PC-3 (cell line): ENCODE results near the gene ITLN2. TPM values are rescaled to one million over a fixed set of nuclear protein-coding genes. Genes with fewer than 3 reads are reported as not detected.
"Not testable (repeated sequence)": the region's sequence is repeated elsewhere in the genome, so short reads cannot be mapped to it uniquely, and the experiment has no call there.

Experiments
- ATAC-seq: fragments of 200-7000 bp; cut with Tn5 transposase; 2 replicates; pipeline ENCODE4 v1.9.1; 2020; ENCODE audit warnings: mild to moderate bottlenecking, moderate library complexity
- BruUV-seq: library from RNA; stranded (reverse); fragments of 400-500 nt; replicated peaks from 2 replicates; lab custom pipeline; 2021; lab: Mats Ljungman, UMichigan
- CTCF ChIA-PET: fragments of 300-600 bp; sonication (Branson Sonifier 250); formaldehyde crosslinking; loops from one replicate; lab custom pipeline; 2022; ENCODE audit warnings: antibody characterized with exemption; lab: Charles Lee
- POLR2A ChIA-PET: fragments of 300-600 bp; sonication (Branson Sonifier 250); formaldehyde crosslinking; loops from one replicate; lab custom pipeline; 2022; ENCODE audit warnings: antibody characterized with exemption; ENCODE audit not compliant: unreplicated experiment; lab: Charles Lee
- DNase-seq: peaks from one replicate; pipeline ENCODE4 v3.0.0-alpha.2; 2015
- H2AFZ ChIP-seq: fragments of 300-600 bp; sonication (generic); 2 replicates; pipeline ENCODE4 v1.6.0; 2016; ENCODE audit warnings: antibody characterized with exemption, low read length
- H3F3A ChIP-seq: fragments of 300-600 bp; sonication (generic); one replicate; pipeline ENCODE4 v1.6.0; 2017; ENCODE audit warnings: antibody characterized with exemption, low read length, control low read depth, mild to moderate bottlenecking; ENCODE audit not compliant: unreplicated experiment
- H3K27ac ChIP-seq: fragments of 300-600 bp; sonication (generic); 2 replicates; pipeline ENCODE4 v1.5.1; 2016; ENCODE audit warnings: mild to moderate bottlenecking, low read length
- H3K27me3 ChIP-seq: fragments of 300-600 bp; sonication (generic); 2 replicates; pipeline ENCODE4 v1.6.1; 2016; ENCODE audit warnings: low read length, mixed read lengths
- H3K36me3 ChIP-seq: fragments of 300-600 bp; sonication (generic); 2 replicates; pipeline ENCODE4 v1.6.1; 2016; ENCODE audit warnings: low read depth, mixed run types, low read length, mixed read lengths
- H3K4me1 ChIP-seq: fragments of 300-600 bp; sonication (generic); 2 replicates; pipeline ENCODE4 v1.5.1; 2016; ENCODE audit warnings: low read length; ENCODE audit not compliant: insufficient read depth
- H3K4me2 ChIP-seq: fragments of 300-600 bp; sonication (generic); 2 replicates; pipeline ENCODE4 v1.6.0; 2016; ENCODE audit warnings: low read length
- H3K4me3 ChIP-seq: fragments of 300-600 bp; sonication (generic); 2 replicates; pipeline ENCODE4 v1.5.1; 2016; ENCODE audit warnings: mild to moderate bottlenecking, low read length, mixed read lengths
- H3K79me2 ChIP-seq: fragments of 300-600 bp; sonication (generic); 2 replicates; pipeline ENCODE4 v1.6.1; 2017; ENCODE audit warnings: low read length, mixed read lengths
- H3K9ac ChIP-seq: fragments of 300-600 bp; sonication (generic); 2 replicates; pipeline ENCODE4 v1.6.0; 2016; ENCODE audit warnings: mild to moderate bottlenecking, low read length
- H3K9me2 ChIP-seq: fragments of 300-600 bp; sonication (generic); replicated peaks from 2 replicates; pipeline ENCODE4 v1.6.1; 2016; ENCODE audit warnings: mixed run types, low read length, mixed read lengths
- H3K9me3 ChIP-seq: fragments of 300-600 bp; sonication (generic); 2 replicates; pipeline ENCODE4 v1.6.1; 2016; ENCODE audit warnings: low read length, mixed read lengths
- H4K20me1 ChIP-seq: fragments of 300-600 bp; sonication (generic); 2 replicates; pipeline ENCODE4 v1.6.1; 2016; ENCODE audit warnings: low read length, mixed read lengths
- EZH2 ChIP-seq: fragments of 300-600 bp; sonication (generic); IDR thresholded peaks from one replicate; pipeline ENCODE4 v1.6.1; 2017; ENCODE audit warnings: antibody characterized with exemption, mild to moderate bottlenecking, low read length; ENCODE audit not compliant: unreplicated experiment
- EZH2phosphoT487 ChIP-seq: fragments of 300-600 bp; sonication (generic); IDR thresholded peaks from 2 replicates; pipeline ENCODE4 v1.6.1; 2018; ENCODE audit warnings: mild to moderate bottlenecking, antibody characterized with exemption, low read length, borderline replicate concordance
- intact Hi-C: fragments of 100-400 bp; cut with micrococcal nuclease; formaldehyde crosslinking; loops from 2 replicates; pipeline ENCODE4 v1.9.0; 2023
- total RNA-seq: library from RNA; depleted of rRNA; stranded (reverse); fragments of >200 nt; gene quantifications from 2 replicates; pipeline ENCODE4 v1.2.3, GENCODE V29; 2014
- TF ChIP-seq, protein P1 (sequence below): fragments of 300-600 bp; sonication (generic); conservative IDR thresholded peaks from 2 replicates; pipeline ENCODE4 v1.5.1; 2017; ENCODE audit warnings: antibody characterized with exemption, low read depth, mild to moderate bottlenecking, low read length

Gene ITLN2
- total RNA-seq, 1 experiment from 2014 or later, result not detected

DNA sequence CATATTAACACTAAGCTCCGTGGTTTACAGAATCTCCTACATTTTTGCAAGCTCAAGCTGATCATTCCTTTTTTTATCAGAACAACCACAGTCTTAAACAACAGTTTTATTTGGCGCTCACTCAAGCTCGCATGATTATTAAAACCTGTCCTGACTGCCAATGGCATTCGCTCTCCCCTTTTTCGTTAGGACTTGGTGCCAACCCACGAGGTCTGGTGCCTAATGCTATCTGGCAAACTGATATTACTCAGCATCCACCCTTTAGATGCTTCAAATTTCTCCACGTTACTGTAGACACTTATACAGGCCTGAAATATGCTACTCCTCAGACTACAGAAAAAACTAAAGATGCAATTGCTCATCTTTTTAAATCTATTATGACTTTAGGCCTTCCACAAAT is 46.6 kb downstream of the ITLN2 start:
- TF ChIP-seq EZH2, result no peak
- no peak for TF ChIP-seq EZH2phosphoT487
- TF ChIP-seq, protein P1, sequence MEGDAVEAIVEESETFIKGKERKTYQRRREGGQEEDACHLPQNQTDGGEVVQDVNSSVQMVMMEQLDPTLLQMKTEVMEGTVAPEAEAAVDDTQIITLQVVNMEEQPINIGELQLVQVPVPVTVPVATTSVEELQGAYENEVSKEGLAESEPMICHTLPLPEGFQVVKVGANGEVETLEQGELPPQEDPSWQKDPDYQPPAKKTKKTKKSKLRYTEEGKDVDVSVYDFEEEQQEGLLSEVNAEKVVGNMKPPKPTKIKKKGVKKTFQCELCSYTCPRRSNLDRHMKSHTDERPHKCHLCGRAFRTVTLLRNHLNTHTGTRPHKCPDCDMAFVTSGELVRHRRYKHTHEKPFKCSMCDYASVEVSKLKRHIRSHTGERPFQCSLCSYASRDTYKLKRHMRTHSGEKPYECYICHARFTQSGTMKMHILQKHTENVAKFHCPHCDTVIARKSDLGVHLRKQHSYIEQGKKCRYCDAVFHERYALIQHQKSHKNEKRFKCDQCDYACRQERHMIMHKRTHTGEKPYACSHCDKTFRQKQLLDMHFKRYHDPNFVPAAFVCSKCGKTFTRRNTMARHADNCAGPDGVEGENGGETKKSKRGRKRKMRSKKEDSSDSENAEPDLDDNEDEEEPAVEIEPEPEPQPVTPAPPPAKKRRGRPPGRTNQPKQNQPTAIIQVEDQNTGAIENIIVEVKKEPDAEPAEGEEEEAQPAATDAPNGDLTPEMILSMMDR, result no peak
- CTCF ChIA-PET, result no interaction called here

DNA sequence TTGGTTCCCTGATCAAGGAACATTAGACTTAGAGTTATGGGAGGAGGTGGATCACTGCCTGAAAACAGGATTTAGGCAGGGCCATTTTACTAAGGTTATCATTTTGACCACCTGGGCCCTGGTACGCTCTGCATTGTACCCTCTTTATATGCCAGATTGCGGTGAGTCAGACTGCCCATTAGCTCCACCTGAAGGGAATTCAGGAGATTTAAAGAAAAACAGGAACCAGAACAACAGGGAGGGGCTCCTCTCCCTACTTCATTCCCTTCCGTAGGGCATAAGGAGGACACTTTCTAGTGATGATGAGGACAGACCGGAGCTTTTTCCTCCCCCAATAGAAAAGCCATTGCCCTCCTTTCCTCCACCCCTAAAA is 49.0 kb downstream of the ITLN2 start:
- Histone ChIP-seq H3K4me2 (no peak overlapping the region), H3K9me2 (no peaks in the 10 kb centered on the region), H3K27ac (no peak overlapping the region), H3K4me3 (no peak overlapping the region), H3F3A (no peaks in the 10 kb centered on the region), H3K9me3 (no peaks in the 10 kb centered on the region), H3K9ac (no peak overlapping the region), H3K27me3 (peaks cover 17% of the 10 kb centered on the region), H2AFZ (no peak overlapping the region), H4K20me1 (no peaks in the 10 kb centered on the region), H3K79me2 (no peaks in the 10 kb centered on the region), H3K36me3 (no peaks in the 10 kb centered on the region), H3K4me1 (no peaks in the 10 kb centered on the region)
- no TSS peak for BruUV-seq
- CTCF ChIA-PET, result no interaction called here
- intact Hi-C loops, result no loop called here
- ATAC-seq (0 out of 2 replicates have a peak, but pooled peaks have one; percentile 27), DNase-seq (no peak)
- POLR2A ChIA-PET, result no interaction called here
- TF ChIP-seq EZH2phosphoT487 (no peak), EZH2 (no peak)
- TF ChIP-seq, protein P1, result no peak

More for the DNA sequence above, 46.6 kb downstream of the ITLN2 start:
- Histone ChIP-seq H3K9ac (no peak overlapping the region), H4K20me1 (no peaks in the 10 kb centered on the region), H3K79me2 (no peaks in the 10 kb centered on the region), H3K9me3 (no peaks in the 10 kb centered on the region), H3K4me3 (no peak overlapping the region), H3K27me3 (peaks cover 6% of the 10 kb centered on the region; the same call in 1 of the 2 replicates), H3K4me2 (no peak overlapping the region), H3K36me3 (no peaks in the 10 kb centered on the region), H3F3A (no peaks in the 10 kb centered on the region), H3K27ac (no peak overlapping the region), H3K9me2 (no peaks in the 10 kb centered on the region), H2AFZ (no peak overlapping the region), H3K4me1 (no peaks in the 10 kb centered on the region)
- POLR2A ChIA-PET, result no interaction called here
- no TSS peak for BruUV-seq
- intact Hi-C loops, result no loop called here
- ATAC-seq (no peak), DNase-seq (no peak)

DNA sequence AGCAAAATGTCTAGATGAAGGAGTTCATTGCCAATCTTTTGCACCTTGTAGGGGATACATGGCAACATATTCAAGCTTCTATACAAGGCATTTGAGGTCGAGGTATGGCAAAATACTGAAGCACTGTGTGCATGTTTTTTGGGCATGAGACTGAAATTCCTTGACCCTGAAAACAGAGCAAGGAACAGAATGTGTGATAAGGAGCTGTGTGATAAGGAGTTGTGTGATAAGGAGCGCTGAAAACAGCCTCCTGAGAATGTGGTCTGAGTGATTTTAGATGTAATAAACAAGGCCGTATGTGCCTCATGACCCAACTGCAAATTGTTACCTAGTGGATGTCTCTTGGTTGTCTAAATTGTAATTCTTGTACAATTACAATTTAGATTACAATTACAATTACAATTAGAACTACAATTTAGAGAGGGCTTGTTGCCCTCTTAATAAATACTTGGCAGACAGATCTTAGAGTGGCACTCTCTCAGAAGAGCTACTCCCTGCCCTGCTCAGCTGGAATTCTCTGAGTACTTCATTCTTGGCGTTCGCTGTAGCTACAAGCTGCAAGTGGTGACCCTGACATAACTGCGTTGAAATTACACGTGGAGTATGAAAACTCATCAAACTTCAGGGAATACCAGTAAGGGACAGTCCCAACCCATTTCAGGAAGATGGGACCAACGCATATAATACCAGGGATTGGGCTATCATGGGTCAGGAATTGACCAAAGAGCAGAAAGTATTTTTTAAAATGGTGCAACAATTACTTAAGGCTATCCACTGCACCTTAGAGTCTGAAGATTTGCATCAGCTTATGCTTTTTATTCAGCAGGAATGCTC is 49.6 kb downstream of the ITLN2 start:
- DNase-seq (no peak), ATAC-seq (no peak; the same call in 1 of the 2 replicates)
- Histone ChIP-seq H3F3A (no peaks in the 10 kb centered on the region), H4K20me1 (no peaks in the 10 kb centered on the region), H3K4me1 (no peaks in the 10 kb centered on the region), H3K9ac (no peak overlapping the region), H3K36me3 (no peaks in the 10 kb centered on the region), H3K9me2 (no peaks in the 10 kb centered on the region), H3K79me2 (no peaks in the 10 kb centered on the region), H3K4me2 (no peak overlapping the region), H3K9me3 (no peaks in the 10 kb centered on the region), H3K27me3 (peaks cover 17% of the 10 kb centered on the region), H2AFZ (no peak overlapping the region), H3K4me3 (no peak overlapping the region), H3K27ac (no peak overlapping the region)
- CTCF ChIA-PET, result no interaction called here
- BruUV-seq, result no TSS peak
- no peak for TF ChIP-seq EZH2phosphoT487
- no peak for TF ChIP-seq EZH2
- TF ChIP-seq, protein P1, result no peak
- intact Hi-C loops, result no loop called here
- POLR2A ChIA-PET, result no interaction called here

DNA sequence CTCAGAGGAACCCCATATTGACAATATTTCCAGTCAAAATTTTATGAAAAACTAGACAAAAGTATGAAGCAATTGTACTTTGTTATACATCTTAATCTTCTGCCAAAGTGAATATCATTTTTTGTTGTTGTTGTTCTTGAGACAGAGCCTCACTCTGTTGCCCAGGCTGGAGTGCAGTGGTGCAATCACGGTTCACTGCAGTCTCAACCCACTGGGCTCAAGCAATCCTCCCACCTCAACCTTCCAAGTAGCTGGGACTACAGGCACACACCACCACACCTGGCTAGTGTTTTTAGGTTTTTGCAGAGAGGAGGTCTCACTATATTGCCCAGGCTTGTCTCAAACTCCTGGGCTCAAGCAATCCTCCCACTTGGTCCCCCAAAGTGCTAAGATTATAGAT is 52.4 kb downstream of the ITLN2 start:
- CTCF ChIA-PET, result not testable (repeated sequence)

More for the DNA sequence above, 52.4 kb downstream of the ITLN2 start:
- H3K27ac ChIP-seq, H3K4me3 ChIP-seq, H2AFZ ChIP-seq, H3K9ac ChIP-seq, H3K9me3 ChIP-seq, H3K4me1 ChIP-seq, H4K20me1 ChIP-seq, POLR2A ChIA-PET, H3K36me3 ChIP-seq, H3F3A ChIP-seq, intact Hi-C loops, H3K79me2 ChIP-seq, DNase-seq, ATAC-seq, H3K4me2 ChIP-seq, BruUV-seq, H3K9me2 ChIP-seq: not testable (repeated sequence)
- H3K27me3 ChIP-seq, result peaks cover 17% of the 10 kb centered on the region
